GM12874 (cell line): ENCODE data around the gene CRACDL.

ENCODE experiments used
- TF ChIP-seq, protein P1 (sequence below): IDR thresholded peaks from 2 replicates; pipeline ENCODE4 v1.5.1; 2011; ENCODE audit warnings: low read depth, mild to moderate bottlenecking, control low read depth, low read length, moderate library complexity; ENCODE audit not compliant: insufficient read depth

Gene CRACDL

DNA sequence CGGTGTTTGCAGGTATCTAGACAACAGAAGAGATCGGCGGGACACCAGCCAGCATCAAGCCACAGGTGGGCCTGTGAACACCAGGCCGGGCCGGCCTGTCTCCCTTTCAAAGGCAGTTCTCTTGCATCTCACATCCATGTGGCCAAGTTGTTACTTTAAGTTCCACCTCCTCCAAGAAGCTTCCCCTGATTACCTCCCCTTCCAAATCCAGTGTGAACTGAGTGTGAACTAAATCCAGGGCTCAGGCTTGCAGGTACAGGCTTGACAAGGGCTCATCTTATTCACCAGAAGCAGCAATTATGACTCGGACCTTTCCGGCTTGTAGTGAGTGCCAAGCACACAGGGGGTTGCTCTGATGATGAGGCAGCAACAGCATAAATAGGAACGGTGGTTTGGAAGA, 3.9 kb downstream of the CRACDL start:
- TF ChIP-seq, protein P1, sequence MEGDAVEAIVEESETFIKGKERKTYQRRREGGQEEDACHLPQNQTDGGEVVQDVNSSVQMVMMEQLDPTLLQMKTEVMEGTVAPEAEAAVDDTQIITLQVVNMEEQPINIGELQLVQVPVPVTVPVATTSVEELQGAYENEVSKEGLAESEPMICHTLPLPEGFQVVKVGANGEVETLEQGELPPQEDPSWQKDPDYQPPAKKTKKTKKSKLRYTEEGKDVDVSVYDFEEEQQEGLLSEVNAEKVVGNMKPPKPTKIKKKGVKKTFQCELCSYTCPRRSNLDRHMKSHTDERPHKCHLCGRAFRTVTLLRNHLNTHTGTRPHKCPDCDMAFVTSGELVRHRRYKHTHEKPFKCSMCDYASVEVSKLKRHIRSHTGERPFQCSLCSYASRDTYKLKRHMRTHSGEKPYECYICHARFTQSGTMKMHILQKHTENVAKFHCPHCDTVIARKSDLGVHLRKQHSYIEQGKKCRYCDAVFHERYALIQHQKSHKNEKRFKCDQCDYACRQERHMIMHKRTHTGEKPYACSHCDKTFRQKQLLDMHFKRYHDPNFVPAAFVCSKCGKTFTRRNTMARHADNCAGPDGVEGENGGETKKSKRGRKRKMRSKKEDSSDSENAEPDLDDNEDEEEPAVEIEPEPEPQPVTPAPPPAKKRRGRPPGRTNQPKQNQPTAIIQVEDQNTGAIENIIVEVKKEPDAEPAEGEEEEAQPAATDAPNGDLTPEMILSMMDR: no peak

GRCh38 chr2:98931596-98931995, 4.4 kb downstream of the CRACDL start:
- TF ChIP-seq, protein P1: no peak

GRCh38 chr2:98929920-98930319, 6.1 kb downstream of the CRACDL start:
- TF ChIP-seq, protein P1: no peak

GRCh38 chr2:98928242-98928641, 7.8 kb downstream of the CRACDL start:
- TF ChIP-seq, protein P1: no peak

GRCh38 chr2:98927027-98927426, 9.0 kb downstream of the CRACDL start:
- TF ChIP-seq, protein P1: no peak

- TF ChIP-seq, protein P1: no peak
Measured at GRCh38 chr2:98926601-98927000, 9.4 kb downstream of the CRACDL start.

- TF ChIP-seq, protein P1: no peak
Measured at GRCh38 chr2:98924910-98925309, 11.1 kb downstream of the CRACDL start.
